ENCODE results near the gene CAPN2.

CAPN2 gene

GRCh38 chr1:223761411-223761810 is 49.1 kb downstream of the CAPN2 start:
- peak; percentile 5 for DNase-seq

- no peak for DNase-seq
Observed at GRCh38 chr1:223763251-223763650, 50.9 kb downstream of the CAPN2 start.

- DNase-seq, result no peak
Observed at GRCh38 chr1:223763881-223764280, 51.5 kb downstream of the CAPN2 start.

- DNase-seq, result peak; percentile 28
Observed at GRCh38 chr1:223765036-223765718, 52.8 kb downstream of the CAPN2 start.

GRCh38 chr1:223765719-223766340 is 53.5 kb downstream of the CAPN2 start:
- DNase-seq, result no peak

- no peak for DNase-seq
Observed at GRCh38 chr1:223770621-223771315, 58.4 kb downstream of the CAPN2 start.

- no peak for DNase-seq
Observed at GRCh38 chr1:223771469-223771813, 59.1 kb downstream of the CAPN2 start.

- DNase-seq, result peak; percentile 66
Observed at GRCh38 chr1:223771814-223772770, 59.8 kb downstream of the CAPN2 start.

- no peak for DNase-seq
Observed at GRCh38 chr1:223772771-223773160, 60.4 kb downstream of the CAPN2 start.

GRCh38 chr1:223774134-223774814 is 61.9 kb downstream of the CAPN2 start:
- no peak for DNase-seq

- DNase-seq, result peak; percentile 46
Observed at GRCh38 chr1:223775054-223775453, 62.7 kb downstream of the CAPN2 start.

GRCh38 chr1:223775711-223776074 is 63.4 kb downstream of the CAPN2 start:
- DNase-seq, result no peak

GRCh38 chr1:223776075-223776814 is 63.9 kb downstream of the CAPN2 start:
- peak; percentile 50 for DNase-seq

- no peak for DNase-seq
Observed at GRCh38 chr1:223776826-223777454, 64.6 kb downstream of the CAPN2 start.

GRCh38 chr1:223780318-223780717 is 68.0 kb downstream of the CAPN2 start:
- no peak for DNase-seq

- DNase-seq, result no peak
Observed at GRCh38 chr1:223780949-223781348, 68.6 kb downstream of the CAPN2 start.

GRCh38 chr1:223783676-223784075 is 71.3 kb downstream of the CAPN2 start:
- DNase-seq, result no peak

- no peak for DNase-seq
Observed at GRCh38 chr1:223784541-223784940, 72.2 kb downstream of the CAPN2 start.

- DNase-seq, result no peak
Observed at GRCh38 chr1:223785808-223786207, 73.5 kb downstream of the CAPN2 start.

- no peak for DNase-seq
Observed at GRCh38 chr1:223788746-223789415, 76.5 kb downstream of the CAPN2 start.
